DOHH2 (cell line): Measurements from ENCODE around the gene TXNDC5.

Source experiments
- CTCF ChIP-seq: fragments of 200-600 bp; sonication (generic); IDR thresholded peaks from one replicate; pipeline ENCODE4 v1.5.1; 2014; ENCODE audit warnings: antibody characterized with exemption, mild to moderate bottlenecking, low read depth, low read length; ENCODE audit not compliant: poor library complexity, severe bottlenecking
- EZH2phosphoT487 ChIP-seq: fragments of 200-600 bp; sonication (generic); IDR thresholded peaks from 2 replicates; pipeline ENCODE4 v1.6.1; 2017; ENCODE audit warnings: borderline replicate concordance, mild to moderate bottlenecking, antibody characterized with exemption, low read length, moderate library complexity, mixed read lengths

- TF ChIP-seq CTCF, result no peak
- TF ChIP-seq EZH2phosphoT487, result no peak
Observed at GRCh38 chr6:7900621-7901020, 10.0 kb downstream of the TXNDC5 start.
